ENCODE results near the gene RPRD1B. TPM values are rescaled to one million over a fixed set of nuclear protein-coding genes. Genes with fewer than 3 reads are reported as not detected.

RPRD1B gene
- polyA plus RNA-seq, 1 of the 3 experiments (the other 2 are of a cell fraction): 11.8 TPM

DNA sequence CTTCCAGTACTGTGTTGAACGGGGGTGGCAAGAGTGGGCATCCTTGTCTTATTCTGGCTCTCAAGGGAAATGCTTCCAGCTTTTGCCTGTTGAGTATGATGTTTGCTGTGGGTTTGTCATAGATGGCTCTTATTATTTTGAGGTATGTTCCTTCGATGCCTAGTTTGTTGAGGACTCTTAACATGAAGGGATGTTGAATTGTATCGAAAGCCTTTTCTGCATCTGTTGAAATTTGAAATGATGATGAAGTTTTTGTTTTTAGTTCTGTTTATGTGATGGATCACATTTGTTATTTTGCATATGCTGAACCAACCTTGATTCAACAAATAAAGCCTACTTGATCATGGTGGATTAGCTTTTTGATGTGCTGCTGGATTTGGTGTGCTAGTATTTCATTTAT is 48.0 kb downstream of the RPRD1B start:
- POLR2A ChIA-PET: no interaction called here
- no peak for TF ChIP-seq ELF1 (IDR thresholded peaks at IDR 0.05)
- no peak for TF ChIP-seq NRF1 (IDR thresholded peaks at IDR 0.05; ENCODE audit: low read depth, low read length)
- no peak for TF ChIP-seq FOXM1 (IDR thresholded peaks at IDR 0.05; ENCODE audit: low read depth)
- TF ChIP-seq YY1 (IDR thresholded peaks at IDR 0.05; ENCODE audit: low read depth): no peak
- no peak for TF ChIP-seq RFX5 (IDR thresholded peaks at IDR 0.05; ENCODE audit: low read length)
- TF ChIP-seq, protein P1, sequence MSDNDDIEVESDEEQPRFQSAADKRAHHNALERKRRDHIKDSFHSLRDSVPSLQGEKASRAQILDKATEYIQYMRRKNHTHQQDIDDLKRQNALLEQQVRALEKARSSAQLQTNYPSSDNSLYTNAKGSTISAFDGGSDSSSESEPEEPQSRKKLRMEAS (IDR thresholded peaks at IDR 0.05; ENCODE audit: low read depth): no peak
- TF ChIP-seq MXI1 (IDR thresholded peaks at IDR 0.05; ENCODE audit: low read depth, low read length): no peak
- TF ChIP-seq, protein P2, sequence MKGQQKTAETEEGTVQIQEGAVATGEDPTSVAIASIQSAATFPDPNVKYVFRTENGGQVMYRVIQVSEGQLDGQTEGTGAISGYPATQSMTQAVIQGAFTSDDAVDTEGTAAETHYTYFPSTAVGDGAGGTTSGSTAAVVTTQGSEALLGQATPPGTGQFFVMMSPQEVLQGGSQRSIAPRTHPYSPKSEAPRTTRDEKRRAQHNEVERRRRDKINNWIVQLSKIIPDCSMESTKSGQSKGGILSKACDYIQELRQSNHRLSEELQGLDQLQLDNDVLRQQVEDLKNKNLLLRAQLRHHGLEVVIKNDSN (IDR thresholded peaks at IDR 0.05; ENCODE audit: borderline replicate concordance, low read depth): no peak
- TF ChIP-seq RAD21 (IDR thresholded peaks at IDR 0.05; ENCODE audit: low read length): no peak
- TF ChIP-seq GATA2 (CRISPR knock-in tag; IDR thresholded peaks at IDR 0.05): no peak
- TF ChIP-seq GABPA (IDR thresholded peaks at IDR 0.05; ENCODE audit: low read depth): no peak
- TF ChIP-seq NFIC (IDR thresholded peaks at IDR 0.05; ENCODE audit: borderline replicate concordance): no peak

DNA sequence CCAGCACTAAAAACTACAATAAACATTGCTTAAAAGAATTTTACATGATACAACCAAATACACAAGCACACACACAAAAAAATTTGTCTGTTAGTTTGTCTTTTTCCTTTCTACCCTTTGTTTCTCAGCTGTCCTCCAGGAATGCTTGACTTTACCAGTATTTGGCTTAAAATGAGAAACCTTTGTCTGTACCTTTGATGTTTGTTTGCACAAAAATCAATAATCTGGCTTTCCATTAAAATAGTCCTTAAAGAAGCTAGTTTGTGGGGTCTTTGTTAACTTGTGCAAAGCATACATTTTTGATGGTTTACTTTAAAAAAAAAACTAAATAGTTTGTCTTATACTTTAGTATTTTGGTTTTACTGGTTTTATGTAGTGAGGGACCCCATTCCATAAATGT is 49.3 kb downstream of the RPRD1B start:
- Histone ChIP-seq H3K4me2 (no peak overlapping the region), H3K4me3 (ENCODE audit: low read depth in 2 of 2, low read length in 1 of 2) (no peak overlapping the region), H3K9me3 (no peaks in the 10 kb centered on the region), H3F3A (replicated peaks; ENCODE audit: insufficient read depth) (peaks cover 8% of the 10 kb centered on the region), H3K9ac (no peak overlapping the region), H3K79me2 (ENCODE audit: insufficient read depth) (peaks cover 38% of the 10 kb centered on the region), H4K20me1 (ENCODE audit: insufficient read depth) (no peaks in the 10 kb centered on the region), H3K27ac (ENCODE audit: low read depth in 2 of 2, low read length in 1 of 2) (no peak overlapping the region), H3K36me3 (replicated peaks in 1 of 2; ENCODE audit: control insufficient read depth in 1 of 2, insufficient read depth in 2 of 2, low read length in 1 of 2) (peaks cover 11 to 60% of the 10 kb centered on the region in 2 experiments), H3K27me3 (ENCODE audit: insufficient read depth) (no peaks in the 10 kb centered on the region), H3K9me2 (no peaks in the 10 kb centered on the region), H3K4me1 (ENCODE audit: control insufficient read depth in 1 of 2, insufficient read depth in 2 of 2, low read depth in 1 of 2, low read length in 1 of 2) (peaks cover 10 to 13% of the 10 kb centered on the region in 2 experiments; a peak in 2 of 4 replicates), H2AFZ (ENCODE audit: low read depth) (no peak overlapping the region)
- POLR2A ChIA-PET: no interaction called here
- no peak for TF ChIP-seq RXRA (IDR thresholded peaks at IDR 0.05; ENCODE audit: borderline replicate concordance, low read depth)
- no peak for TF ChIP-seq JUND (IDR thresholded peaks at IDR 0.05)
- no peak for TF ChIP-seq GATA2 (CRISPR knock-in tag; IDR thresholded peaks at IDR 0.05)
- no peak for TF ChIP-seq EP300 (IDR thresholded peaks at IDR 0.05; ENCODE audit: borderline replicate concordance in 1 of 2, low read depth in 1 of 2, low read length in 1 of 2)
- no peak for TF ChIP-seq RFX5 (IDR thresholded peaks at IDR 0.05; ENCODE audit: low read length)
- DNase-seq: no peak
- CTCF ChIA-PET: interaction anchor here (1.7 to 12.9 kb wide), 3 partner anchors 6 to 139 kb away, joined by 7 to 118 read pairs (median 8); no protein-coding TSS in a partner anchor

More for the DNA sequence above, 48.0 kb downstream of the RPRD1B start:
- Histone ChIP-seq H3K9ac (no peak overlapping the region), H3K27me3 (ENCODE audit: insufficient read depth) (no peaks in the 10 kb centered on the region), H3K4me2 (no peak overlapping the region), H3K27ac (ENCODE audit: low read depth in 2 of 2, low read length in 1 of 2) (no peak overlapping the region), H3K4me3 (ENCODE audit: low read depth in 2 of 2, low read length in 1 of 2) (no peak overlapping the region), H3K9me2 (no peaks in the 10 kb centered on the region), H2AFZ (ENCODE audit: low read depth) (no peak overlapping the region), H3K36me3 (replicated peaks in 1 of 2; ENCODE audit: control insufficient read depth in 1 of 2, insufficient read depth in 2 of 2, low read length in 1 of 2) (peaks cover 8 to 64% of the 10 kb centered on the region in 2 experiments), H3K9me3 (no peaks in the 10 kb centered on the region), H3K4me1 (ENCODE audit: control insufficient read depth in 1 of 2, insufficient read depth in 2 of 2, low read depth in 1 of 2, low read length in 1 of 2) (peaks cover 10 to 13% of the 10 kb centered on the region in 2 experiments; a peak in 2 of 4 replicates), H3F3A (replicated peaks; ENCODE audit: insufficient read depth) (peaks cover 8% of the 10 kb centered on the region), H4K20me1 (ENCODE audit: insufficient read depth) (no peaks in the 10 kb centered on the region), H3K79me2 (ENCODE audit: insufficient read depth) (peaks cover 38% of the 10 kb centered on the region)
- CTCF ChIA-PET: interaction anchor here (1.1 to 2.9 kb wide), 4 partner anchors 8 to 83 kb away, joined by 3 to 8 read pairs (median 4); no protein-coding TSS in a partner anchor
- WGBS (ENCODE audit: low lambda C conversion rate): 98% methylated on average over 3 of the region's 3 CpGs
- no peak for DNase-seq
